ENCODE measurements around the gene CCL26.
"Not testable (repeated sequence)": the region's sequence is repeated elsewhere in the genome, so short reads cannot be mapped to it uniquely, and the experiment has no call there.

Gene CCL26

DNA sequence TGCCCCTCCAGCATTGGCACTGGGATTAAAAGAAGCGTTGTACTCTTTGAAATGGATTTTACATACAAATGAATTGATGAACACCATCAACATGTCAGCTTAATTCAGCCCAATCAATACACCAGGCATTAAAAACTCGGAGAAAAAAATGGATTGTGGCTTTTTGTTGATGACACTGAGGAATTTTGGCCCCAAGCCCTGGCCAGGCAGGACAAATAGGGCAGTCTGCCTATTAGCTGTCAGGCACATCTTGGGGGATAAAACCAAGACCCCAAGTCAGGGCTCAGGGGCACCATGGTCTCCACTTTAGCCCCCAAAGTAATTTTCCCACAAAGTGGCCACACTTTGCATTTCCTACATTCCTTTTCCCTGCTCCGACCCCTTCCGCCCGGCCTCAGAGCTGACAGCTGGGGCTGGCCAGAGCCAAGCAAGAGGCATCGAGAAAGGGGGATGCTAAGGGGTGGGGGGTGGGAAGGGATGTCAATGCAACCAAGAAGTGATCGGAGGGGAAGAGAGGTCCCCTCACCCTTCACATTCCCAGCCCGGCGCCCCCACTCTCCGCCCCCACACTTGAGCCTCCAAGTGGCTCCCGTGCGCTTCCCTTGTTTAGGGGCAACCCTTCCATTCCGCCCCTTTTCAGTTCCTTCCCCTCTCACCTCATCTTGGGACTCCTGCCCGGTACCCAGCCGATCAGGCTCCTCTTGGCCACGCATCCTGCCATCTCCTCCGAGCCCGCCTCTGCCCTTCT, 34.0 kb downstream of the CCL26 start:
- no peak for DNase-seq

DNA sequence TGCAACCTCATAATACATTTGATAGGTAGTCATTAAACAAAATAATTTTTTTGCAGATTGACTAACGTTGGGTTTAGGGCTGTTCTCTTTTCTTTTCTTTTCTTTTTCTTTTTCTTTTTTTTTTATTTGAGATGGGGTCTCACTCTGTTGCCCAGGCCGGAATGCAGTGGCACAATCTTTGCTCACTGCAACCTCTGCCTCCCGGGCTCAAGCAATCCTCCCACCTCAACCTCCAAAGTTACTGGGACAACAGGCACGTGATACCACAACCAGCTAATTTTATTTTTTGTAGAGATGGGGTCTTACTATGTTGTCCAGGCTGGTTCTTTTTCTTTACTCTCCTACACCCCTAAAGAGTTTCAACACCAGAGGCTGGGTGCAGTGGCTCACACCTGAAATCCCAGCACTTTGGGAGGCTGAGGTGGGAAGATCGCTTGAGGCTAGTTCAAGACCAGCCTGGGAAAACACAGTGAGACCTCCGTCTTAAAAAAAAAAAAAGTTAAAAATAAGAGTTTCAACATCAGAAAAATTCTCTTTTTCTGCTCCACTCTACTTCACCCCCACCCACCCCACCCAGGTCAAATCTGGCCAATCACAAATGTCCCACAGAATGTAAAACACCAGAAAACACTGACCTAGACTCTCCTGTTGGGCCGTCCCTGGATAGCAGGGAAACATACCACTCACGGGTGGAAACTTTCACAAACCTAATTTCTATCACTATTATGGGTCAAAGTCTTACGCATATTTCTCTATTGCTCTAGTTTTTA, 36.2 kb downstream of the CCL26 start:
- no peak for DNase-seq

DNA sequence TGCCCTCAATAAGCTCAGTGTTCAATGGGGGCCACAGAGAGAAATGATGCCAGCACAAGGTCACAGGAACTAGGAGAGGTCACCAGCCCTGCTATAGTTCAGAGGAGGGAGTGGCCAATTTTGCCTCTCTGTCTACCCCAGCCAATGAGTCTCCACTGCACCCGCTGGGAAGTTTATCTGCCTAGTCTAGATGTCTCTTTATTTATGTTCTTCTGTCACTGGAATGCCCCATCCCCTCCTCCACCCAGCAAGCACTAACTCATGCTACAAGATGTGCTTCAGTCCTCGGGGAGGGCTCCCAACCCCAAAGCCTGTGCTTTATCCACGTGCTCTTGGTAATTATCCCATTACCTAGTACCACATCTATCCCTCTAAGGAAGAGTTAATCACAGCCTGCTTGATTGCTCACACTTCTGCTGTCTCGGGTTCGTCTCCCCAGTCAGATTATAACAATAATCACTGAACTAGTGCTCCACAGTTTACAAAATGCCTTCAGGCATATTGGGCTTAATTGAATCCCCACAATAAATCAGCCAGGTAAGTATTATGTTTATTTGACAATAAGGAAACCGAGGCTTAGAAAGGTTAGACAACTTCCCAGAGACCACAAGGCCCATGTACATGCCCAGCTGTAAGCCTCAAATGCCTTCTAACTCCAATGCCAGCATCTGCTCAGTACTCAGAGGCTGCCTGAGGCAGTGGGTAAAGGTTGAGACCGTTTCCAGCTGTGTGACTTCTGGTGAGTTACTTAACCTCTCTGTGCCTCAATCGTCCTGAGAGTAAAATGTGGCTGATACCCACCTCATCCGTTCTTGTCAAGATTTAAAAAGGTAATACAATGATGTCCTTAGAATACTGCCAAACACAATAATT, 37.2 kb downstream of the CCL26 start:
- no peak for DNase-seq

DNA sequence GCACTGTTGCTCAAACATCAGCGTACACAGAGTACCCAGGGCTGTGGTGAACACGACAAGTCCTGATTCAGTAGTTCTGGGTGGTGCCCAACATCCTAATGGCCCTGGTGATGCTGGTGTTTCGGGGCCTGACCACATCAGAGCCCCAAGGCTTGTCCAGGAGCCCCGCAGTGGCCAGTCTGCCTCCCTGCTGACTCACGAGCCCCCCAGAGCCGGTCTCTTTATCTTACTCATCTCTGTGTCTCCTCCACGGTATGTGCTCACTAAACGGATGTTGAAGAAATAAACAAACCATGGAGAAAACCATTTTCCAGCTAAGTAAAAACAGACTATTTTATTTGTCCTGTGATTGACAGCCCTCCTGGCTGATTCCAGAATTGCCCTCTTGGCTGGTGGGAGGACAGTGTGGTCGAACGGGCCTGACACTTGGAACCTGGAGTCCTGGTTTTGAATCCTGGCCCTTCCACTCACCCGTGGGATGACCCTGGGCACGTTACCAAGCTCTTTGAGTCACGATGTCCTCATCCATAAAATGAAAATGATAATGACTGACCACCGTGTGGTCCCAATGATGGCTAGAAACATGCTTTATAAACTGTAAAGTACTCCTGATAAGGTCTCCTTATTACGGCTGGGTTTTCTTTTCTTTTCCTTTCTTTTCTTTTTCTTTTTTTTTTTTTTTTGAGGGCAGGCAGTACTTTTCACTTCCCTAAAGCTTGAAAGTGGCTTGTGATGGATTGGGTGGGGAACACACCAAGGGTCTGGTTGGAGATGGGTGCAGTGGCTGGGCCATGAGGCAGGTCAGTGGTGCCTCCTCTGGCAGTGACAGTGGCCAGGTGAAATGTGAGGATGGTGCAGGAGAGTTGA, 39.0 kb downstream of the CCL26 start:
- no peak for DNase-seq

DNA sequence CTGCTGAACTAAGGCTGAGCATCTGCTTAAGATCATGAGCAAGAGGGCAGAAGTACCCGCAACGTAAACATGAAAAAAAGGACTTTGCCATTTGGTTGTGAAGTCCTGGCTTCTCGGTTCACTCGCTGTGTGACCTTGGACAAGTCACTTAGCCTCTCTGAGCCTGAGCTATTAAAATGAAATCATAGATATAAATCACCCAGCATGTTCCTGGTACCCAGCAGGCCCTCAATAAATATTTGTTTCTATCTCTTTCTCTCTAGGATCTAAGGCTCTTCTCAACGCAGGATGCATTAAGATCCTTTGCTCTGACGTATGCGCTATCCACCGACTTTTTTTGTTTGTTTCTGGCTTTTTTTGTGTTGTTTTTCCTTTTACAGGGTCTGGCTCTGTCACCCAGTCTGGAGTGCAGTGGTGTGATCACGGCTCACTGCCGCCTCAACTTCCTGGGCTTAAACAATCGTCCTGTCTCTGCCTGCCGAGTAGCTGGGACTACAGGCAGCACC, 39.9 kb downstream of the CCL26 start:
- DNase-seq = no peak

DNA sequence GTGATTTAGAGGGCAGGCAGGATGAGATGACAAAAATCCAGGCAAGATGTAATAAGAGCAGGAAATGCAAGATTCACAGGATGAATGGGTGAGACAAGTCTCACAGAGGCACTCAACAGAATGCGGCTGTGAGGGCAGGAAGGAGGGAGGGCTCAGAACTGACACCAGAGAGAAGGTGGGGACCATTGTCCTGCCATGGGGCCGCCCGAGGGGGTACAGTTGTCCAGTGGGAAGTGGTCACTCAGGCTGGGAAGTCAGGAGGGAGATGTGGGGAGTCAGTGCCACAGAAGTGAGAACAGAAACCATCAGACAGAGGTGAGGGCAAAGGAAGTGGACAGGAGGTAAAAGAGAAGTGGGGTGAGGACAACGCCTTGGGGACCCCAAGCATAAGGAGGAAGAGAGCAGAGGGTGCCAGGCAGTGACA, 42.1 kb downstream of the CCL26 start:
- no peak for DNase-seq

DNA sequence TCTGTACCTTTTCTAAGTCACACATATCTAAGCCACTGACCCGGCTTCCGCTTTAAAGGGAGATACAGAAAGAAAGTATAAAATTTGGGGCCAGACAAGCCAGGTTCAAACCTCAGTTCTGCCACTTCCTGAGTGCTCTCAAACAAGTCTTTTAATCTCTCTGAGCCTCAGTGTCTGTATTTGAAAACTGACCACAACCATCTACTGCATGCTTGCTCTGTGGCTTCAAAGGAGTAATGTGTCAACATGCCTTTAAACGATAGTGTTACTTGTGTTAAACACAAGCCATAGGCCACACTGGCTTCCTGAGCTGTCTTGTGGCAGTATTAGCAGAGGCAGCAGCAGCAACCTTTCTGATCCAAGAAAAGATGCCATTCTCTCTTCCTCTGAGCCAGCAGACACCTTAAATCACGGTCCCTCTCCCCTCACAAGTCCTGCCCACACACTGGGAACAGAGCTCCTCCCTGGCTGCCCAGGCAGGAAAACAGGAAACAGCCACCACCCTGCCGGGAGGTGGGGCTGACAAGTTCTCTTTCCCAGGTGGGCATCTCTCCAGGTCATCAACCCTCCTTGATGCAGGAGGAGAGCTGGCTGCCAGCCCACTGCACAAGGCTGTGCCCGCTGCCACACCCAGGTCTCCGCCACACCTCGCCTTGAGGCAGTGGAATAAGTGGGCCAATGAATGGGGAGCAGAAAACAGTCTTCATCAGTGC, 44.0 kb downstream of the CCL26 start:
- DNase-seq = no peak

DNA sequence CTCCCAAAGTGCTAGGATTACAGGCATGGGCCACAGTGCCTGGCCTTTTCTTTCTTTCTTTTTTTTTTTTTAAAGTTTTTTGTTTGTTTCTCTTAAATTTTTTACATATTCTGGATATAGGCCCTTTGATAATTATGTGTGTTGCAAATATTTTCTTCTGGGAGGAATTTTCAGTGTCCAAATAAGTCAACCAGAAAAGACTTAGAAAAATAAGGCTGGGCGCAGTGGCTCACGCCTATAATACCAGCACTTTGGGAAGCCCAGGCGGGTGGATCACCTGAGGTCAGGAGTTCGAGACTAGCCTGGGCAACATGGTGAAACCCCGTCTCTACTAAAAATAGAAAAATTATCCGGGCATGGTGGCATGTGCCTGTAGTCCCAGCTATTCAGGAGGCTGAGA, 44.7 kb downstream of the CCL26 start:
- not testable (repeated sequence) for DNase-seq

DNA sequence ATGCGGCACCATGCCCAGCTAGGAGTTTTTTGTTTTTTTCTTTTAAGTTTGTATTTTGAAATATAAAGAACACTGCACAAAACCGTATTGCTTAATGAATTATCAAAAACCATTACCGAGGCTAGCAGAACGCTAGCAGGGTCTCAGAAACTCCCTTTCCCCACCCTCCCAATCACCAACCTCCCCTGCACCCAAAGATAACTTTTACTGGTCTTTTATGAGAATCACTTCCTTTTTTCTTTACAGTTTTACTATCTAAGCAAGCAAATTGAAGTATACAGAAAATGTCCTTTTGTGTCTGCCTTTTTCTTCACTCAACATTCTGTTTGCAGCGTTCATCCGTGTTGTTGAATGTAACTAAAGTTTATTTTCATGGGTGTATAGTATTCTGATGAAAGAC, 46.7 kb downstream of the CCL26 start:
- no peak for DNase-seq

DNA sequence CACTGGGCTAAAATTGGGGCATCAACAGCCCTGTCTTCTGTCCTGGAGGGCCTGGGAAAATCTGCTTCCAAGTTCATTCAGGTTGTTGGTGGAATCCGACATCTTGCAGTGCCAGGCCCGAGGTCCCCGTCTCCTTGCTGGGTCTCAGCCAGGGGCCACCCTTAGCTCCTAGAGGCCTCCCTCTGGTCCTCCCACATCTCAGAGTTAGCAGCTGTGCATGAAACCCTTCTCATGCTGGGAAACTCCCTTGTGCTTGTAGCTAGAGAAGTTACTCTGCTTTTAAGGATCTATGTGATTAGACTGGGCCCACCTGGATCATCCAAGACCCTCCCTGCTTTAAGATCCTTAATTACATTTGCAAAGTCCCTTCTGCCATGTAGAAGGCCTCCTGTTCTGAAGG, 48.6 kb downstream of the CCL26 start:
- DNase-seq = no peak

DNA sequence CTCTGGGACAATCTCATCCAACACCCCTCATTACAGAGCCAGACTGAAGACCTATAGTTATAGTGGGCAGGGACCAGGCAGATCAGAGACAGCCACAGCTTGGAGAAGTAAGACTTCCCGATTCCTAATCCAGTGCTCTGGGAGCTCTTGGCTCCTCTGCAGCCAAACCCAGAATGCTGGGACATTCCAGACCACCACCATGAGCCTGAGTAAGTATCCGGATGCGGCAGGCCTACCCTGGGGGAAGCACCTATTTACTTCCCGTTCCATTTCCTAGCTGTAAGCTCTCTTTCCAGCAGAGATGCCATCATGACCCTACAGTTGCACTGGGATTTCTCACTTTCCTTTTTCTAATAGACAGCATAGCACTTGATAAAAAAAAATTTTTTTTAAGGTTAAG, 49.6 kb downstream of the CCL26 start:
- no peak for DNase-seq

DNA sequence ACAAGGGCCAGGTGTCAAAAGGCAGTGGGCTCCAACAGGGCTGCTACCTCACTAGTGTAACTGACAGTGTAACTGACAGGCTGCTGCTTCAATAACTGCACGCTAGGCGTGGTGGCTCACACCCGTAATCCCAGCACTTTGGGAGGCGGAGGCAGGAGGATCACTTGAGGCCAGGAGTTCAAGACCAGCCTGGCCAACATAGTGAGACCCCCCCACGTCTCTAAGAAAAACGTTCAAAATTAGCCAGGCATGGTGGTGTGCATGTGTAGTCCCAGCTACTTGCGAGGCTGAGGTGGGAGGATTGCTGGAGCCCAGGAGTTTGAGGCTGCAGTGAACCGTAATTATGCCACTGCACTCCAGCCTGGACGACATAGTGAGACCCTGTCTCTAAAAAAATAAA, 50.1 kb downstream of the CCL26 start:
- DNase-seq = not testable (repeated sequence)

DNA sequence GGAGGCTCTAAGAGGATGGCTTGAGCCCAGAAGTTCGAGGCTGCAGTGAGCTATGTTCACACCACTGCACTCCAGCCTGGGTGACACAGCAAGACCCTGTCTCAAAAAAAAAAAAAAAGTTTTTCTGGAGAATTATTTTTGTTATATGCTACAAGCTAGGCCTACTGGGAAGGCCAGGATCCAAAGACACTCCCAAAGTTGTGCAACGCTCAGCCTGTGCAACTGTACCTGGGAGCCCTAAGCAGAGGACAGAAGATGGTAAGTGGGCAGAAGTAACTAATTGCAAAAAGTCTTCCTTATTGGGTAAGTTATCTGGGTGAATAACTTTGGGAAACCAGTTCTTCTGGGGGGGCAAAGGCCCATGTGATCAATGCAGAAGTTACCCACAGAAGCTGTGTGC, 50.6 kb downstream of the CCL26 start:
- no peak for DNase-seq

DNA sequence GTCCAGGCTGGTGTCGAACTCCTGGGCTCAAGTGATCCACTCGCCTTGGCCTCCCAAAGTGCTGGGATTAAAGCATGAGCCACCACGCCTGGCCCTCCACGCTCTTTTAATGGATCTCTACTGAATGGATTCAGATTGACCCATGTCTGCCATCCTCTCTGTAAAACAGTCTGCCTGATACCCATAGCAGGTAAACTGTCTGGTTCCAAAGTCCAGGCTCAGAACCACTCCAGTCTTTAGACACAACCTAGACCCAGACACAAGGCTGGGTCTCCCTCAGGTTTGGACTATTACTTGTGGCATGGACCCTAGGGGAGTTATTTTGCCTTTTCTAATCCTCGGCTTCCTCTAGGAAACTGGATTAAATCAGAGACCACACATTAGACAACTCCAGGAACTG, 52.4 kb downstream of the CCL26 start:
- DNase-seq = no peak

Data from SHP77 treated with DMSO at 0.1 percent for 48 hours (cell line).